Measurements from ENCODE around the gene SLC5A10.
"Not testable (repeated sequence)": the region's sequence is repeated elsewhere in the genome, so short reads cannot be mapped to it uniquely, and the experiment has no call there.

The SLC5A10 gene

DNA sequence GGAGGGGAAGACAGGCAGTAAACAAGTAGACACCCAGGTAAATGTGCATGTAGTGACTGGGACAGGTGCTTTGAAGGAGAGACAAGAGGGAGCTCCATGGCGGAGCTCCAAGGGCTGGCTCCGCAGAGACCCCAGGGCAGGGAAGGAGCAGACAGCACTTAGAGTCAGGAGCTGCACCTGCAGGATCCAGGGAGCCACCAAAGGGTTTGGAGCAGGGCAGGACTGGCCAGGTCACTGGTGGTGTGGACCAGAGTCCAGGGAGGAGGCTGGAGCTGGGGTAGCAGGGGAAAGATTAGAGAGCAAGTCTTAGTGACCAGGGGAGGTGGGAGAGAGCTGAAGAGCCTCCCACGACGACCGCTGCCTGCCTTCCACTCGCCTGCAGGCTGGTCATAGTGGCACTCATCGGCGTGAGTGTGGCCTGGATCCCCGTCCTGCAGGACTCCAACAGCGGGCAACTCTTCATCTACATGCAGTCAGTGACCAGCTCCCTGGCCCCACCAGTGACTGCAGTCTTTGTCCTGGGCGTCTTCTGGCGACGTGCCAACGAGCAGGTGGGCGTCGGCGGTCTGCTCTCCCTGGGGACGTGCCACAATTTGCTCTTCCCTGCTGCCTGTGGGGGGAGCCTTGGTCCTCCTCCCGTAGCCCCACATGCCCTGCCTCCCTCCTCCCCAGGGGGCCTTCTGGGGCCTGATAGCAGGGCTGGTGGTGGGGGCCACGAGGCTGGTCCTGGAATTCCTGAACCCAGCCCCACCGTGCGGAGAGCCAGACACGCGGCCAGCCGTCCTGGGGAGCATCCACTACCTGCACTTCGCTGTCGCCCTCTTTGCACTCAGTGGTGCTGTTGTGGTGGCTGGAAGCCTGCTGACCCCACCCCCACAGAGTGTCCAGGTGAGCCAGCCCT lies 67.3 kb downstream of the SLC5A10 start:
- no peak for DNase-seq (ENCODE audit: low spot score)

DNA sequence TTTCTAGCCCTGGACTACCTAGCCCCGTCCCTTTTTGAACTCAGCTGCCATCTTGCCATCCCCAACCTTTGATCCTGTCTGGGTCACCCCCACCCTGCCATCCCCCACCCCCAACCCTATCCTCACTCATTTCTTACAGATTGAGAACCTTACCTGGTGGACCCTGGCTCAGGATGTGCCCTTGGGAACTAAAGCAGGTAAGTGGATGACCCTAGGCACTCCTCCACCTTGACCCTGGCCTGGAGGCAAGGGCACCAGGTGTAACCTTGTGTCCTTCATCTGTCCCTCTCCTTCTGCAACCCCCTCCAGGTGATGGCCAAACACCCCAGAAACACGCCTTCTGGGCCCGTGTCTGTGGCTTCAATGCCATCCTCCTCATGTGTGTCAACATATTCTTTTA lies 68.1 kb downstream of the SLC5A10 start:
- DNase-seq (ENCODE audit: low spot score): no peak

DNA sequence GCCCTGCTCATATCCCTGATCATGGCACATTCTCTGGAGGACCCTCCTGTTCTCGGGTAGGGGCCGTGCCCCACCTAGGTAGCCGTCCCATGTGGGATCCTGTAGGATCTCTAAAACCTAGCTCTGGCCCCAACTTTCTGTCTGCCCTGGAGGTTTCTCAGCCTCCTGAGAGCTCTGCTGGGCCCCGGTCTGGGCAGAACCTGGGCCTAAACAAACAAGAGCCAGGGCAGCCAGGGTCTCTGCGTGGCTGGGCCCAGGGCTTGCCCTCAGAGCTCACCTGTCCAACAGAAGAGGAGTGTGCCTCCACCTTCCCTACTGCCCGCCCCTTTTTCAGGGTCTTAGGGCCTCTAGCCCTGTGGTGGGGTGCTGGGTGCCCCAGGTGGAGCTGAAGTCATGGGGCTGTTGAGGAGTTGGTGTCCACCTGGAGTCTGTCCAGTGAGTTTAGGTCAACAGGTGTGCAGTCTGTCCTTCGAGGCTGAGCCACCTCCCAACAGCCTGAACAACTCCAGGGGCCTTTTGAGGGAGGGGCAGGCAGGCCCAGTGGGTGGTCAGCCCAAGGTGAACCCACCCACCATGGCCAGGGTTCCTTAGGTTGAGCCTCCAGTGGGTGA lies 69.2 kb downstream of the SLC5A10 start:
- DNase-seq (ENCODE audit: low spot score): not testable (repeated sequence)

DNA sequence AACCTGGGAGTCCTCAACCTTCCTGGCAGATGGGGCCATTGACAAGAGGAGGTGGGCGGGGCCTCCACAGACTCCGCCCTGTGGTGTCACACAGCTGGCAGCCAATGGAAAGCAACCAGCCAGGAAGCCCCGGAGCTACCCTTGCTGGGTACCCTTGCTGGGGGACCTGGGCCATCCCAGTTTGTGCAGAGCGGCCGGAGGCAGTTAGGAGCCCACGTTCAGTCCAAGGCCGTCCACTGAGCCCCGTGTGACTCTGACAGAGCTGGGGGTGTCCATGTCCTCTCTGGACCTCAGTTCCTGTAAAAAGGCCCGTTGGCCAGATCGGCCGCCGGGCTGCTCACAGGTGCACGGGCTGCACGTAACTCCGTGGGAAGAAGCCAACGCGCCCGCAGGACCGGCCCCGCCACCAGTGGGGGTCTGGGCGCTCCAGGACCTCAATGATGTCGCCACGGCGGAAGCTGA lies 69.7 kb downstream of the SLC5A10 start:
- DNase-seq (ENCODE audit: low spot score): peak; percentile 15

DNA sequence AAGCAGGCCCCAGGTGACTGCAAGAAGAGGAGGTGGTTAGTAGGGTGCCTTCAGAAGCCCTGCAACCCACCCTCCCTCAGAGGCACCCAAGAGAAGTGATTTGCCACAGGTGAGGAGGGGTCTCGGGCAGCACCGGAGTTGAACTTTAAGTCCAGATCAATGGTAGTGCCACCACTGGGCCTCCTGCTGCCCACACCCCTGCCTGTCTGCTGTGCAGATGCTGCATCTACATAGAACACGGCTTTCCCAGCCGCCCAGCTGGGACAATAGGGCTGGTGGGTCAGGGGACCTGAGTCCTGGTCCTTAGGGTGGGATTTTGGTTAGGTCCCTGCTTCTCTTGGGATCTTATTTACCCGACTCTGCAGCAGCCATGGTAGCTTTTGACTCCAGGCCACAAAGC lies 70.2 kb downstream of the SLC5A10 start:
- DNase-seq (ENCODE audit: low spot score): no peak

DNA sequence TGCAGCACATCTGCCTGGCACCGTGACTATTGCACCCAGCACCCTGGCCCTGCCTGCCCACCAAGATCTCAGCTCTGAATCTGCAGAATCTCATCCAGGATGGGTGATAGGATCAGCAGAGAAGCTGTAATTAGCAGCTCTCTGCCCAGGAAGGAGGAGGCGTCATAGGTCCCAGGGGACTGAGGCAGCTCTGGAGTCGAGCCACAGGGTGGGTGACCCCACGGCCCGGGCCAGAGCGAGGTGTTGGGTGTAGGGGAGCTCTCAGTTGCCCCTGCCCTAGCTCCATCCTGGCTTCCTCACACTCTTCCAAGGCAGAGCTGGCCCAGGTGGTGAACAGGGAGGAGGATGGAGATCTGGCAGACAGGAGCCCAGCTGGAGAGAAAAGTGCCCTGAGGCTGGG lies 70.8 kb downstream of the SLC5A10 start:
- no peak for DNase-seq (ENCODE audit: low spot score)

DNA sequence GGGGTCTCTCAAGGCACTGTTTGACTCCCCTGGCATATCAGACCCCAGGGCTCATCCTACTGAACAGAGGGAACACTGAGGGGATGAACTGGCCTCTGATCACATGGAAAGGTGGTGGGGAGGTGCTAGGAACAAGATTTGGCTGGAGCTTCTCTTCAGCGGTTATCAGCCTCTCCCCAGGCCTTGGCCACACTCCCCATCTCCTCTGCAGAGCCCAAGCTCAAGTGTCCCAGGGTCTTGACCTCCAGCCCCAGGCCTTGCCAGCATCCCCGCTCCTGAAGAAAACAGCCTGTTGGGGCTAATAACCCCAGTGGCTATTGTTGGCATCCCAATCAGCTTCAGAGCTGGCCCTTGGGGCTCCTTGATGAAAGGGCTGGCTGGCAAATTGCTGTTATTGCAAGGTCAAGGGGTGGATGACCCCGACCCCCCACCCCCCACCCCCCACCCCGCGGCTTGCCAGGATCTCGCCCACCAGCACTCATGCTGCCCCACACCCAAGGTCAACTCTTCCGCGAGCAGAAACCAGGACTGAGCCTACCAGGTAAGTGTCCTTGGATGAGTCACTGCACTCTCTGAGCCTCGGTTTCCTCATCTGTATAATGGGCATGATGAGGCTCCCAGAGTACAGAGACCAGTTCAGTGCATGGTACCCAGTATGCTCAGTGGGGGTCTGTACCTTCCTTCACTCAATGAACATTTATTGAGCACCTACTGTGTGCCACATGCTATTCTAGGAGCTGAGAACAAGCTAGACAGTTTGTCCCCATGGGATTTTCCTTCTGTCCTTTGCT lies 71.4 kb downstream of the SLC5A10 start:
- DNase-seq (ENCODE audit: low spot score): no peak

DNA sequence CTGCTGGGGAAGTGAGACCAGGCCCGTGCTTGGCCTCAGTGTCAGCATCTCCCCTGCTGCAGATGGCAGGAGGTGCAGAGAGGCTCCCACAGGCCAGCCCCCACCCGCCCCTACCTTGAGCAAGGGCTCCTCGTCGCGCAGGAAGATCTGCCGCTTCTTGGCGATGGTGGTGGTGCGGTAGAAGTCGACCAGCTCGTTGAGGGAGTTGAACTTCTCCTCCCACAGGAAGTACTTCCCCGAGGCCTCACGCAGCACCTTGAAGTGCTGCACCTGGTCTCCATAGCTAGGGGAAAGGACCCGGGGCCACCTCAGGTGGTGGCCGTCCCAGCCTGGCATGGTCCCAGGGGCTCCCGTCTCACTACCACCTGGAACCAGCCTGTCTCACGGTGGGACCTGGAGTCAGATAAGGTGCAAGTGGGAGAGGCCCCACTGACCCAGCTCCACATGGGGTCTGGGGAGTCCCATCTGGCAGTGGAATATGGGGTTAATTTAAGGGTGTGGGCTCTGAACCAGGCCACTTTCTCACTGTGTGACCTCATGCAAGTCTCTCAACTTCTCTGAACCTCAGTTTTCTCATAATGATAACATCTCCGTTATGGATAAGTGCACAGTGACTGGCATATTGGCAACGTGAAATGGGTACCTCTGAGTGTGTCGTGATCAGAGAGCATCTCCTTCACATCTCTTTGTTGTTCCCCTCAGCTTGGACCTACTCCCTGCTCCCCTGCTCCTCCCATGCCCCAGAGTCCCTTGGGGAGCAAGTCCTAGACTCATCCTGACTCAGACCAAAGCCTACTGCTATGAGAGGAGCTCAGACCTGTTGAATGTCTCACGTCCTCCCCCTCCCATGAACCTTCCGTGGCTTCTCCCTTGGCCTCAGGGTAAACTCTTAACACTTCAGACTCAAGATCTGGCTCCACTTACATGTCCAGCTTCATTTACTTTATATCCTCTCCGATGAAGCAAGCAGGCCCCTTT lies 72.4 kb downstream of the SLC5A10 start:
- no peak for DNase-seq (ENCODE audit: low spot score)

DNA sequence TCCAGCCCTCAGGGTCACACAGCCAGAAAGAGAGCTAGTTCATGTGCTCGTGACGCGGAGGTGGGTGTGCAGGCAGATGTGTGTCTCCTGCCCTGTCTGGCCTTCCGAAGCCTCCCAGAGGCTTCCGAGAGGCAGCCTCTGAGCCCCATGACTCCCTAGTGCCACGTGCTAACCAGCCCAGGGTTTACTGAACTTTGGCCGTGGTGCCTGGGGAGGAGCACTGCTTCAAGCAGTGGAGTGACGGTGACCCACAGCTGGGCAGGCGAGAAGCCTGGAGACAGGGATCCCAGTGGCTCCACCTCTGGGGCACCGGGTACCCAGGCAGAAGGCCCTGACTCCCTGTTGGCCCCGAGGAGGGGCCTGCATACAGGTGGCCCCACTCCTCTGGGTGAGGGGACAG lies 76.7 kb downstream of the SLC5A10 start:
- DNase-seq (ENCODE audit: low spot score): not testable (repeated sequence)

DNA sequence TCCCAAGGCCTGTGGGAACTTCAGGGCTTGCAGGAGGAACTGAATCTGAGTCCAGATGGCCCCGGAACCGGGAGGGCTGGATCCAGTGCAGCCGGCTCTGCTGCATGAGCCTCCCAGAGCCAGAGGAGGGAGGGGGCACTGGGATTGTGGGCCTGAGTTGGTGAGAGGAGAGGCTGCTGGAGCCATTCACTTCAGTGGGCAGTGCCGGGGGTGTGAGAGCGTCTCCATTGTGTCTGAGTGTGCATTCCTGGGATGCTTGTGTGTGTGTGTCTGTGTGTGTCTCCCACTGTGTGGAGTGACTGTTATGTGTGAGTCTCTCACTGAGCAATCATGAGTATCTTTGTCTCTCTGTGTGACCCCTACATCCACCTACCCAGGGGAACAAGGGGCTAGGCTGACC lies 77.8 kb downstream of the SLC5A10 start:
- not testable (repeated sequence) for DNase-seq (ENCODE audit: low spot score)

DNA sequence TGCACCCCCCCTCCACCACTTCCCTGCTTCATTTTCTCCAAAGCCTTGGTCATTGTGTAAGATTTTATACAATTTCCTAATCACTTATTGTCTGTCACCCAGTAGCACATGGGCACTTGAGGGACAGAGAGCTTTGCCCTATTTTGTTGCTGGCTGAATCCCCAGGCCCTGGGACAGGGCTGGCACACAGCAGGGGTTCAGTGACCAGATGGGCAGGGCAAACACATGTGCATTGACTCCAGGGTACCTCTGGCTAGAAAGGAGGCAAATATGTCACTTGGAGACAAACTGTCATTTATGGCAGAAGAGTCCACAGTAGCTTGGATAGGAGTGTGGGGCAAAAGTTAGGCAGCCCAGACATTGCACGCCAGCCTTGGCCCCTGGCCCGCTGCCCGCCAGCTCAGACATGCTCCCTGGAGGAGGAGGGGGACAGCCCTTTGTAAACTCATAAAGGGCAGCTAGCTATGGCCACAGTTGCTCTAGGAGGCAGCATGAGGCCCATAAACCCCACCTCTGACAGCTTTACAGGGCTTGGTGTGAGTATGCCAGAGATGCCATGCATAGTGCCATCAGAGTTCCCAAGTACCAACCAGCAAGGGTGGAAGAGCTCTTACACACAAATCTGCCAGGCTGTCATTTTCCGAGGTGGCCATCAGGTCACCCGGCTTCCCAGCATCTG lies 78.9 kb downstream of the SLC5A10 start:
- DNase-seq (ENCODE audit: low spot score): not testable (repeated sequence)

DNA sequence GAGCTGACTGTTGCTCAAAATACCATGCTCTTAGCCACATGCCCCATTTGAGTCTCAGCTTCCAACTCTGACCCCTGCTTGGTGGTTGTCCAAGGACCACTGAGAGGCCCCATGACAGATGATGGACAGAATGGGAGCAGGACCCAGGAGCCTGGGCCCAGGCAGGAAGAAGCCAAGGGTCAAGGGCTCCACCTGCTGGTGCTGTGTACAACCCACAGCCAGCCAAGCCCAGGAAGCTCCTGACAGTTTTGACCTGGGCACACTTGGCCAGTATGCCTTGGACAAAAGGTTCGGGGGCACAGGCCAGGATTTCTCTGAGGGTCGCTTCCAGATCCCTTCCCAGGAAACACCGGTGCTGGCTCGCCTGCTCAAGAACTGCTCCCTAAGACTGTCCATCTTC lies 79.8 kb downstream of the SLC5A10 start:
- DNase-seq (ENCODE audit: low spot score): peak; percentile 54

DNA sequence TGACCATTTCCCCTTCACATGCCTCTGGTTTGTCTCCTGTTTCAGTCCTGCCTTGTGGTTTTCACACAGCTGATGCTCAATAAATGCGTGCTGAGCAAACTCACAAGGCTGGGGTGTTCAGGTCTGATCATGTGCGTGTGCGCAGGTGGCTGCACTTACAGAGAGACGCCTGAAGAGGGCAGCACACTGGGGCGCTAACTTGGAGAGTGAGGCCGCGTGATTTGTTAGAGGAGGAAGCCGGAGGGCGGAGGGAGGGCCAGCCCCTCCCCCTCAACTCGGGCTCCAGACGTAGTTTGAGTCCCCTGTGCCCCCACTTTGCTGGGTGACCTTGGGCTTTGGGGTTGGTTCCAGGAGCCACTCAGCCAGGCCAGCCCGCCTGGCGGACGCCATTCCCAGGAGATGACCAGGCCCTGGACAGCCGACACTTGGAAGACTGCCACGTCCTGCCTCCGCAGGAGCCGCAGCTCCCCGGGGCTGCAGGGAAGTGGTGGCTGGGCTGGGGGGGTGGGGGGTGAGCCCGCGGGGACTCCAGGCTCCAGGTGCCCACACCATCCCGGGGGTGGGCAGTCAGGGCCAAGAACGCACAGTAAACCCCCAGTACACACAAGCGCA lies 80.5 kb downstream of the SLC5A10 start:
- DNase-seq (ENCODE audit: low spot score): not testable (repeated sequence)

DNA sequence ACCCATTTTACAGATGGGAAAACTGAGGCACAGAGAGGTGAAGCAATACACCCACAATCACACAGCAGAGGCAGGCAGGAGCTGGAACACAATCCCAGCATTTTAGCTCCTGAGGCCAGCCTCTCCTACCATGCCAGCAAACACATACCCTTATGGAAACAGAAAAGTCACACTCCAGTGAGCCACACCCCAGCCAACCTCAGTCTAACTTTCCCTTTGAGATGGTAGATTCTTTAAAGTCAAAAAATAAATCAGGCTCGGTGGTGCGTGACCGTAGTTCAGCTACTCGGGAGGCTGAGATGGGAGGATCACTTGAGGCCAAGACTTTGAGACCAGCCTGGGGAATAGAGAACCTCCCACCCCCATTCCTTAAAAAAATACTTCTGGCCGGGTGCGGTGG lies 84.2 kb downstream of the SLC5A10 start:
- DNase-seq (ENCODE audit: low spot score): not testable (repeated sequence)

DNA sequence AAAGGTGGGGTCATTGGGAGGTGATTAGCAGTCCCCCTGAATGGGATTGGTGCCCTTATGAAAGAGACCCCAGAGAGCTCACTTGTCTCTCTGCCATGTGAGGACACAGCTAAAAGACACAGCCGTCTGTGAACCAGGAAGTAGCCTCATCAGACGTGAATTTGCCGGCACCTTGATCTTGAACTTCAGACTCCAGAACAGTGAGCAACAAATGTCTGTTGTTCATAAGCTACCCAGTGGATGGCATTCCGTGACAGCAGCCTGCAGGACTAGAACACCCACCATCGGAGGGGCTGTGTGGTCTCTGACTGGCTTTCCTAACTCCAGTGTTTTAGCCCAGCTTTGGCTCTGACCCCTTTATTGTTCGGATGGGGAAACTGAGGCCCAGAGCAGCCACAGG lies 85.6 kb downstream of the SLC5A10 start:
- not testable (repeated sequence) for DNase-seq (ENCODE audit: low spot score)

DNA sequence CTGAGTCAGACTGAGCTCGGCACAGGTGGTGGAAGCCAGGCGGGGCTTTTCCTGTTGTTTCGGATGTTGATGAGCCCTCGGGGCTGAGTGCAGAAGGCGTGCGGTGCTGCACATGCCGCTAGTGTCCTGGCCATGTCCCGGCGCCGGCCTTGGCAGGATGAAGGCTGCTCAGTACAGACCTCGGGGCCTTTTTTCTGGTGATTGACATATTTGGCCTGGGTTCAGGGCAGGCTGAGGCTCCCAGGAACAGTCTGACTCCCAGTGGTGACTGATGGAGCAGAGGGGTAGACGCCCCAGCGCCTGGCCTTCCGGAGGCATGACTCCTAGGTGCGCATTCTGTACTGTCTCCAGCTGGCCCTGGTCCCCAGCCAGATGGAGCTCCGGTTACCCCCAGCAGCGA lies 86.0 kb downstream of the SLC5A10 start:
- not testable (repeated sequence) for DNase-seq (ENCODE audit: low spot score)

DNA sequence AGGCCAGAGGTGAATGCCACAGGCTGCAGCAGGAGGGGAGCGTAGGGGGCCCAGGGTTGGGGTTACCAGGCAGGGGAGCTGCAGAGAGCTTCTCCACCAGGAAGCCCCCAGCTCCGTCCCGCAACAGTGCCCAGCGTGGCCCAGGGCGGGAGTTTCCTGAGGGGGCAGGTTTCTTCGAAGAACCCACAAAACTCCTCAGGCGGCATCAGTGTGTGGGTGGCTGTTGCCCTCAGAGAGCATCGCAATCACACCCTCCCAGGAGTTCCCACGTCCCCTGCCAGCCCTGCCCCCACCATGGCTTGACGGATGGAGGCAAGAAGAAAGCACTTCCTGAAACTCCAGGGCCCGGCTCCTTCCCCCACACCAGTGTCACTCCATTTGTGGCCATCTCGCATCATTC lies 86.8 kb downstream of the SLC5A10 start:
- DNase-seq (ENCODE audit: low spot score): not testable (repeated sequence)

DNA sequence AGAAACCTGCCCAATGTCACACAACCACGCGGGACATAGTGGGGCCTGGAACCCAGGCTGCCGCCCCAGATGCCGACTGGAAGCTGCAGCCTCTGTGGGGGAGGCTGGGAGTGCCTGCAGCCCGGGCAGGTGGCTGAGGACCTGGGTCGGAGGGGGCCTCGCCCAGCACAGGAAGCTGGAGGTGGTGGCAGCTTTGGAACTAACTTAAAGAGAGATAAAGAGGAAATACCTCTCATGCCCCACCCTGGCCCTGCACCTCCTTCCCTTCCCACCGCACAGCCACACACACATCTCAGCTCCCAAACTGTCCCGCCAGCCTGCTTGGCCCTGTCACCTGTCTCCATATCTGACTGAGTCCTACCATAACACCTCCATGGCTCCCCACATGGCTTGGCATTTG lies 88.4 kb downstream of the SLC5A10 start:
- DNase-seq (ENCODE audit: low spot score): not testable (repeated sequence)

DNA sequence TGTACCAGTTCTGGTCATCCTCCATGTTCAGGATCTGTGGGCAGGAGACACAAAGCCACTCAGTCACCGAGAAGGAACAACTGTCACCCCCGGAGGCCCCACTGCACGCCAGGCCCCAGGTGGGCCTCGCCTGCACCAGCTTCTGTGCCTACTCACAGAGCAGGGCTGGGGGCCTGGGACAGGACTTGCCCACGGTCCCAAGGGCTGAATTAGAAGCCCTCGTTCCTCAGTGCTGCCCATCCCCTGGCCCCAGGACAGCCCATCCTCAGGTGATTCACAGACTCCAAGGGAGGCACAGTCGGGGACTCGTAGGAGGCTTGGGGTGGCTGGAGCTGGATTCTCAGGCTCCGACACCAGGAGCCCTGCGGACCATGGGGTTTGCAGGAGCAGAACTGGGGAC lies 89.9 kb downstream of the SLC5A10 start:
- not testable (repeated sequence) for DNase-seq (ENCODE audit: low spot score)

DNA sequence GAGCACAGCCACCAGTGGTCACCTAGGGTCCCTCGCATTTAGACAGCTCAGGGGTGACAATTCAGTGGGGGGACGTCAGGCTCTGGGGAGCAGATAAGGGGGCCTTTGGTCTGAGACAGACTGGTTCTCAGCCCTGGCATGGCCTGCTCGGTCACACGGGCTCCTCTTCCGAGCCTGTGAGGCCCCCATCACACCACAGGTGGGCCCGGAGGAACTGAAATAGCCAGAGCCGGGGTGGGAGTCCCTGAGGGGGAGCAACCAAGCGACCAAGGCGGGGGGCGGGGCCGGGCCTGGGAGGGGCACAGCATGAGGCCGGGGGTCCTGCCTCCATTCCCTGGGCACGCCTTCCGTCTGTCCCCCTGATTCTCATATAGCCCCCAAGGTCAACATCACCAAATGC lies 90.4 kb downstream of the SLC5A10 start:
- DNase-seq (ENCODE audit: low spot score): not testable (repeated sequence)

Measured in CD4-positive, alpha-beta T cell treated with Interleukin-2 at 100 ng/mL for 4 hours (primary cell).